HepG2 (cell line): ENCODE results near the gene TIAM2.

Experiments used
- NFIC ChIP-seq: IDR thresholded peaks from 2 replicates; pipeline ENCODE4 v1.6.1; 2012; ENCODE audit warnings: mild to moderate bottlenecking, low read length, inconsistent platforms
- NFRKB ChIP-seq: fragments of 450-650 bp; IDR thresholded peaks from 2 replicates; pipeline ENCODE4 v1.6.1; 2017
- POLR2A ChIP-seq, 2 experiments: IDR thresholded peaks; 2 replicates each; pipeline ENCODE4 v1.6.1; 2011; ENCODE audit warnings: low read depth in 2 of 2, low read length in 2 of 2, mild to moderate bottlenecking in 1 of 2, moderate library complexity in 1 of 2; ENCODE audit not compliant: insufficient read depth in 1 of 2
- SIN3B ChIP-seq: fragments of 150-350 bp; IDR thresholded peaks from 2 replicates; pipeline ENCODE4 v1.6.1; 2014; ENCODE audit warnings: low read length
- TRIM24 ChIP-seq: sonication (generic); formaldehyde crosslinking; IDR thresholded peaks from 2 replicates; pipeline ENCODE4 v1.8.0; 2022; ENCODE audit warnings: mild to moderate bottlenecking, missing genetic modification reagents
- U2AF2 ChIP-seq: fragments of 200-400 bp; formaldehyde crosslinking; IDR thresholded peaks from 2 replicates; pipeline ENCODE4 v1.6.1; 2017; ENCODE audit warnings: low read depth, mild to moderate bottlenecking, low read length
- TF ChIP-seq, protein P1 (sequence below): sonication (generic); formaldehyde crosslinking; IDR thresholded peaks from 2 replicates; pipeline ENCODE4 v1.5.0; 2020; ENCODE audit warnings: mild to moderate bottlenecking, missing genetic modification reagents, moderate library complexity

DNA sequence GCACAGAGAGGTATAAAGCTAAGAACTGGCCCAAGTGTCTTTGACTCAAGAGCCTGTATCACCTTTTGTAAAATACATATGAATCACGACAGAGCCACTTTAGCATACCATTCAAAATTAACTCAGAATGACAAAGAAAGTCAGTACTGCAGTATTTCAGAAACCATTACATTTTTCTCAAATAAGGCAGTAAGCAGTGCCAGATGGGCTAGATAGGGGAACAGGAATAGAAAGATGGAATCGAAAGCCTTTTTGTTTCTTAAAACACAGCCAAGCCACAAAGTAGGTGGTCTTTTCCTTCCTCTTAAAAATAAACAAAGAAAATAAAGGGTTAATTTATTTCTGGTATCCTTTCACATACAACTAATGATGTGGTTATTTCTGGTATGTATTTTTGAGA lies 279.0 kb downstream of the TIAM2 start:
- TF ChIP-seq POLR2A (IDR thresholded peaks at IDR 0.05; ENCODE audit: insufficient read depth in 1 of 2, low read depth in 2 of 2, low read length in 2 of 2) (no peak), NFIC (no peak), TRIM24 (CRISPR knock-in tag) (no peak), U2AF2 (no peak), SIN3B (no peak), NFRKB (no peak)
- TF ChIP-seq, protein P1, sequence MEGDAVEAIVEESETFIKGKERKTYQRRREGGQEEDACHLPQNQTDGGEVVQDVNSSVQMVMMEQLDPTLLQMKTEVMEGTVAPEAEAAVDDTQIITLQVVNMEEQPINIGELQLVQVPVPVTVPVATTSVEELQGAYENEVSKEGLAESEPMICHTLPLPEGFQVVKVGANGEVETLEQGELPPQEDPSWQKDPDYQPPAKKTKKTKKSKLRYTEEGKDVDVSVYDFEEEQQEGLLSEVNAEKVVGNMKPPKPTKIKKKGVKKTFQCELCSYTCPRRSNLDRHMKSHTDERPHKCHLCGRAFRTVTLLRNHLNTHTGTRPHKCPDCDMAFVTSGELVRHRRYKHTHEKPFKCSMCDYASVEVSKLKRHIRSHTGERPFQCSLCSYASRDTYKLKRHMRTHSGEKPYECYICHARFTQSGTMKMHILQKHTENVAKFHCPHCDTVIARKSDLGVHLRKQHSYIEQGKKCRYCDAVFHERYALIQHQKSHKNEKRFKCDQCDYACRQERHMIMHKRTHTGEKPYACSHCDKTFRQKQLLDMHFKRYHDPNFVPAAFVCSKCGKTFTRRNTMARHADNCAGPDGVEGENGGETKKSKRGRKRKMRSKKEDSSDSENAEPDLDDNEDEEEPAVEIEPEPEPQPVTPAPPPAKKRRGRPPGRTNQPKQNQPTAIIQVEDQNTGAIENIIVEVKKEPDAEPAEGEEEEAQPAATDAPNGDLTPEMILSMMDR (CRISPR knock-in tag) = no peak
